ENCODE measurements around the gene ZNF740.
"Not testable (repeated sequence)": the region's sequence is repeated elsewhere in the genome, so short reads cannot be mapped to it uniquely, and the experiment has no call there.

Gene ZNF740

GRCh38 chr12:53173085-53173715, 7.3 kb upstream of the ZNF740 start:
- peak; percentile 46 for DNase-seq (ENCODE audit: low read depth, low spot score)

GRCh38 chr12:53174881-53175491, 5.5 kb upstream of the ZNF740 start:
- DNase-seq (ENCODE audit: low read depth, low spot score): no peak

- no peak for DNase-seq (ENCODE audit: low read depth, low spot score)
These were observed 3.8 kb upstream of the ZNF740 start for GRCh38 chr12:53176750-53177149.

GRCh38 chr12:53177447-53177846, 3.1 kb upstream of the ZNF740 start:
- DNase-seq (ENCODE audit: low read depth, low spot score): not testable (repeated sequence)

- DNase-seq (ENCODE audit: low read depth, low spot score): not testable (repeated sequence)
These were observed 1.7 kb upstream of the ZNF740 start for GRCh38 chr12:53178803-53179202.

- DNase-seq (ENCODE audit: low read depth, low spot score): no peak
These were observed 769 bp upstream of the ZNF740 start for GRCh38 chr12:53179687-53180219.

- DNase-seq (ENCODE audit: low read depth, low spot score): peak; percentile 92
These were observed 566 bp downstream of the ZNF740 start for GRCh38 chr12:53180931-53181645.

GRCh38 chr12:53181935-53182334, 1.4 kb downstream of the ZNF740 start:
- no peak for DNase-seq (ENCODE audit: low read depth, low spot score)

GRCh38 chr12:53182903-53183302, 2.4 kb downstream of the ZNF740 start:
- no peak for DNase-seq (ENCODE audit: low read depth, low spot score)

GRCh38 chr12:53184828-53185227, 4.3 kb downstream of the ZNF740 start:
- DNase-seq (ENCODE audit: low read depth, low spot score): no peak

- DNase-seq (ENCODE audit: low read depth, low spot score): no peak
These were observed 5.1 kb downstream of the ZNF740 start for GRCh38 chr12:53185582-53186153.

GRCh38 chr12:53186745-53187144, 6.2 kb downstream of the ZNF740 start:
- no peak for DNase-seq (ENCODE audit: low read depth, low spot score)

GRCh38 chr12:53187145-53187899, 6.8 kb downstream of the ZNF740 start:
- DNase-seq (ENCODE audit: low read depth, low spot score): no peak

GRCh38 chr12:53190108-53190729, 9.7 kb downstream of the ZNF740 start:
- DNase-seq (ENCODE audit: low read depth, low spot score): peak; percentile 75

- DNase-seq (ENCODE audit: low read depth, low spot score): no peak
These were observed 10.8 kb downstream of the ZNF740 start for GRCh38 chr12:53191096-53191884.

- no peak for DNase-seq (ENCODE audit: low read depth, low spot score)
These were observed 11.5 kb downstream of the ZNF740 start for GRCh38 chr12:53191885-53192530.

- no peak for DNase-seq (ENCODE audit: low read depth, low spot score)
These were observed 12.1 kb downstream of the ZNF740 start for GRCh38 chr12:53192531-53193021.

GRCh38 chr12:53193040-53193439, 12.5 kb downstream of the ZNF740 start:
- DNase-seq (ENCODE audit: low read depth, low spot score): no peak

GRCh38 chr12:53193985-53194716, 13.6 kb downstream of the ZNF740 start:
- DNase-seq (ENCODE audit: low read depth, low spot score): no peak

All from astrocyte of the hippocampus (primary cell).